KOPT-K1 (cell line): Measurements from ENCODE around the gene ANKRD1.
A peak's percentile ranks its signal among the peaks of the same experiment; 100 is the strongest.
"Not testable (repeated sequence)": the region's sequence is repeated elsewhere in the genome, so short reads cannot be mapped to it uniquely, and the experiment has no call there.

ENCODE experiments used
- H3K27ac ChIP-seq: fragments of 200-600 bp; sonication (generic); 2 replicates; pipeline ENCODE4 v1.5.1; 2016; ENCODE audit warnings: antibody characterized with exemption, mild to moderate bottlenecking, low read depth, low read length; ENCODE audit not compliant: poor library complexity, severe bottlenecking
- H3K36me3 ChIP-seq: fragments of 200-600 bp; sonication (generic); 2 replicates; pipeline ENCODE4 v1.5.1; 2017; ENCODE audit warnings: antibody characterized with exemption, mild to moderate bottlenecking, low read length, moderate library complexity; ENCODE audit not compliant: insufficient read depth
- H3K9me3 ChIP-seq: fragments of 200-600 bp; sonication (generic); 2 replicates; pipeline ENCODE4 v1.5.1; 2017; ENCODE audit warnings: antibody characterized with exemption, low read length, mild to moderate bottlenecking; ENCODE audit not compliant: insufficient read depth, poor library complexity, severe bottlenecking

The ANKRD1 gene

GRCh38 chr10:90945491-90946070, 24.7 kb upstream of the ANKRD1 start:
- Histone ChIP-seq H3K36me3 (peaks cover 8% of the 10 kb centered on the region), H3K9me3 (peaks cover 9% of the 10 kb centered on the region)

GRCh38 chr10:90944749-90945148, 23.9 kb upstream of the ANKRD1 start:
- Histone ChIP-seq H3K27ac (peak overlapping the region; percentile 100), H3K36me3 (peaks cover under 1% of the 10 kb centered on the region; the same call in 1 of the 2 replicates), H3K9me3 (peaks cover under 1% of the 10 kb centered on the region)

More at GRCh38 chr10:90945491-90946070, 24.7 kb upstream of the ANKRD1 start:
- peak overlapping the region; percentile 100 for H3K27ac ChIP-seq

- H3K36me3 ChIP-seq, H3K9me3 ChIP-seq: not testable (repeated sequence)
- peak overlapping the region; percentile 100 for H3K27ac ChIP-seq
These were observed 22.1 kb upstream of the ANKRD1 start for GRCh38 chr10:90942980-90943379.

GRCh38 chr10:90939648-90940047, 18.8 kb upstream of the ANKRD1 start:
- H3K36me3 ChIP-seq: no peaks in the 10 kb centered on the region
- peak overlapping the region; percentile 100 for H3K27ac ChIP-seq
- H3K9me3 ChIP-seq: no peaks in the 10 kb centered on the region

- no peaks in the 10 kb centered on the region for H3K9me3 ChIP-seq
- H3K27ac ChIP-seq: peak overlapping the region; percentile 100
- no peaks in the 10 kb centered on the region for H3K36me3 ChIP-seq
These were observed 18.2 kb upstream of the ANKRD1 start for GRCh38 chr10:90939116-90939515.

- Histone ChIP-seq H3K9me3 (no peaks in the 10 kb centered on the region), H3K36me3 (no peaks in the 10 kb centered on the region), H3K27ac (peak overlapping the region; percentile 100)
These were observed 16.9 kb upstream of the ANKRD1 start for GRCh38 chr10:90937645-90938258.

GRCh38 chr10:90936276-90936659, 15.4 kb upstream of the ANKRD1 start:
- no peaks in the 10 kb centered on the region for H3K9me3 ChIP-seq
- H3K36me3 ChIP-seq: no peaks in the 10 kb centered on the region
- H3K27ac ChIP-seq: peak overlapping the region; percentile 100

- no peaks in the 10 kb centered on the region for H3K36me3 ChIP-seq
- H3K27ac ChIP-seq: peak overlapping the region; percentile 100
- no peaks in the 10 kb centered on the region for H3K9me3 ChIP-seq
These were observed 14.8 kb upstream of the ANKRD1 start for GRCh38 chr10:90935581-90936275.

GRCh38 chr10:90930971-90931871, 10.3 kb upstream of the ANKRD1 start:
- Histone ChIP-seq H3K27ac (peak overlapping the region; percentile 73), H3K36me3 (no peaks in the 10 kb centered on the region), H3K9me3 (no peaks in the 10 kb centered on the region)

- Histone ChIP-seq H3K27ac (peak overlapping the region; percentile 73), H3K9me3 (no peaks in the 10 kb centered on the region), H3K36me3 (no peaks in the 10 kb centered on the region)
These were observed 9.4 kb upstream of the ANKRD1 start for GRCh38 chr10:90930070-90930837.

- no peak overlapping the region for H3K27ac ChIP-seq
- no peaks in the 10 kb centered on the region for H3K9me3 ChIP-seq
- H3K36me3 ChIP-seq: no peaks in the 10 kb centered on the region
These were observed 8.3 kb upstream of the ANKRD1 start for GRCh38 chr10:90929179-90929578.

- H3K9me3 ChIP-seq: no peaks in the 10 kb centered on the region
- H3K36me3 ChIP-seq: no peaks in the 10 kb centered on the region
- no peak overlapping the region for H3K27ac ChIP-seq
These were observed 6.4 kb upstream of the ANKRD1 start for GRCh38 chr10:90927293-90927692.

- Histone ChIP-seq H3K36me3 (no peaks in the 10 kb centered on the region), H3K9me3 (no peaks in the 10 kb centered on the region), H3K27ac (no peak overlapping the region)
These were observed 4.5 kb upstream of the ANKRD1 start for GRCh38 chr10:90925079-90926029.
